GM18505 (cell line): ENCODE results near the gene FBXL4.

Experiments
- ATAC-seq: cut with Tn5 transposase; IDR thresholded peaks from one replicate; pipeline ENCODE4 v1.9.1; 2021; ENCODE audit not compliant: unreplicated experiment
- POLR2A ChIP-seq: IDR thresholded peaks from 4 replicates; pipeline ENCODE4 v1.6.1; 2011; ENCODE audit warnings: borderline replicate concordance; ENCODE audit not compliant: insufficient read depth, insufficient read length; ENCODE audit errors: extremely low read depth

FBXL4 gene

GRCh38 chr6:98877250-98877649 is 70.5 kb downstream of the FBXL4 start:
- ATAC-seq = no peak
- no peak for TF ChIP-seq POLR2A

GRCh38 chr6:98875375-98875774 is 72.4 kb downstream of the FBXL4 start:
- no peak for TF ChIP-seq POLR2A
- ATAC-seq = no peak

GRCh38 chr6:98871821-98872220 is 75.9 kb downstream of the FBXL4 start:
- no peak for ATAC-seq
- TF ChIP-seq POLR2A = no peak

GRCh38 chr6:98871057-98871456 is 76.7 kb downstream of the FBXL4 start:
- no peak for ATAC-seq
- TF ChIP-seq POLR2A = no peak

- no peak for TF ChIP-seq POLR2A
- no peak for ATAC-seq
Measured at GRCh38 chr6:98864497-98864896, 83.2 kb downstream of the FBXL4 start.

- no peak for ATAC-seq
- no peak for TF ChIP-seq POLR2A
Measured at GRCh38 chr6:98848539-98849242, 99.1 kb downstream of the FBXL4 start.

GRCh38 chr6:98847779-98848538 is 99.8 kb downstream of the FBXL4 start:
- peak; percentile 47 for ATAC-seq
- TF ChIP-seq POLR2A = no peak

GRCh38 chr6:98847416-98847778 is 100.3 kb downstream of the FBXL4 start:
- TF ChIP-seq POLR2A = no peak

GRCh38 chr6:98846021-98846380 is 101.7 kb downstream of the FBXL4 start:
- TF ChIP-seq POLR2A = no peak
- no peak for ATAC-seq

More at GRCh38 chr6:98847416-98847778, 100.3 kb downstream of the FBXL4 start:
- no peak for ATAC-seq

- TF ChIP-seq POLR2A = no peak
- ATAC-seq = peak; percentile 54
Measured at GRCh38 chr6:98845211-98846020, 102.3 kb downstream of the FBXL4 start.

GRCh38 chr6:98844244-98845210 is 103.2 kb downstream of the FBXL4 start:
- no peak for TF ChIP-seq POLR2A
- no peak for ATAC-seq
